H9 (cell line): ENCODE measurements around the gene SMIM32. TPM values are rescaled to one million over a fixed set of nuclear protein-coding genes. Genes with fewer than 3 reads are reported as not detected.

ENCODE experiments used
- DNase-seq: peaks from one replicate; pipeline ENCODE4 v3.0.0-alpha.2; 2017
- H2AFZ ChIP-seq: one replicate; pipeline ENCODE4 v1.6.1; 2013; ENCODE audit warnings: mild to moderate bottlenecking, low read length, control low read depth, moderate library complexity
- H2AK5ac ChIP-seq: 2 replicates; pipeline ENCODE4 v1.6.1; 2013; ENCODE audit warnings: low read length, control low read depth, mixed read lengths; ENCODE audit not compliant: insufficient read length
- H2BK120ac ChIP-seq: one replicate; pipeline ENCODE4 v1.6.1; 2013; ENCODE audit warnings: low read depth, mild to moderate bottlenecking, low read length, control low read depth, inconsistent platforms; ENCODE audit not compliant: poor library complexity, severe bottlenecking
- H2BK12ac ChIP-seq: 2 replicates; pipeline ENCODE4 v1.6.1; 2013; ENCODE audit warnings: low read length, control low read depth, mixed read lengths, low read depth; ENCODE audit not compliant: insufficient read length
- H2BK15ac ChIP-seq: 2 replicates; pipeline ENCODE4 v1.6.1; 2013; ENCODE audit warnings: low read depth, low read length, control low read depth
- H2BK20ac ChIP-seq: one replicate; pipeline ENCODE4 v1.6.1; 2013; ENCODE audit warnings: low read depth, mild to moderate bottlenecking, low read length, control low read depth, inconsistent platforms; ENCODE audit not compliant: poor library complexity, severe bottlenecking
- H2BK5ac ChIP-seq: 2 replicates; pipeline ENCODE4 v1.6.1; 2013; ENCODE audit warnings: low read length, control low read depth, mixed read lengths; ENCODE audit not compliant: insufficient read length
- H3K14ac ChIP-seq: 2 replicates; pipeline ENCODE4 v1.6.1; 2013; ENCODE audit warnings: low read length, control low read depth; ENCODE audit not compliant: insufficient read depth
- H3K18ac ChIP-seq: 2 replicates; pipeline ENCODE4 v1.6.1; 2013; ENCODE audit warnings: low read depth, mild to moderate bottlenecking, mixed read lengths, low read length, control low read depth; ENCODE audit not compliant: insufficient read length
- H3K23ac ChIP-seq: 2 replicates; pipeline ENCODE4 v1.6.1; 2013; ENCODE audit warnings: low read length, control low read depth, mixed read lengths, low read depth; ENCODE audit not compliant: insufficient read length
- H3K23me2 ChIP-seq: 2 replicates; pipeline ENCODE4 v1.6.1; 2013; ENCODE audit warnings: low read depth, mild to moderate bottlenecking, mixed read lengths, low read length, control low read depth; ENCODE audit not compliant: insufficient read length, poor library complexity, severe bottlenecking
- H3K27ac ChIP-seq: 2 replicates; pipeline ENCODE4 v1.5.1; 2013; ENCODE audit warnings: low read length, control low read depth, mixed read lengths, low read depth; ENCODE audit not compliant: insufficient read length
- H3K27me3 ChIP-seq: 2 replicates; pipeline ENCODE4 v1.6.1; 2013; ENCODE audit warnings: low read length, control low read depth, inconsistent platforms; ENCODE audit not compliant: insufficient read depth
- H3K4ac ChIP-seq: 2 replicates; pipeline ENCODE4 v1.6.1; 2013; ENCODE audit warnings: low read depth, mild to moderate bottlenecking, control low read depth, inconsistent platforms, low read length, moderate library complexity
- H3K4me1 ChIP-seq: 2 replicates; pipeline ENCODE4 v1.6.1; 2013; ENCODE audit warnings: low read length, control low read depth, inconsistent platforms; ENCODE audit not compliant: insufficient read depth
- H3K4me2 ChIP-seq: 2 replicates; pipeline ENCODE4 v1.6.1; 2013; ENCODE audit warnings: low read length, control low read depth, mixed read lengths; ENCODE audit not compliant: insufficient read length, insufficient read depth
- H3K56ac ChIP-seq: 2 replicates; pipeline ENCODE4 v1.6.1; 2013; ENCODE audit warnings: low read depth, mild to moderate bottlenecking, mixed read lengths, low read length, control low read depth; ENCODE audit not compliant: insufficient read length
- H3K79me1 ChIP-seq: 2 replicates; pipeline ENCODE4 v1.6.1; 2013; ENCODE audit warnings: low read depth, mild to moderate bottlenecking, moderate library complexity, low read length, control low read depth, inconsistent platforms; ENCODE audit not compliant: insufficient read depth, poor library complexity, severe bottlenecking
- H3K79me2 ChIP-seq: 2 replicates; pipeline ENCODE4 v1.6.1; 2013; ENCODE audit warnings: low read length, control low read depth, inconsistent platforms; ENCODE audit not compliant: insufficient read depth
- H3K9ac ChIP-seq: 2 replicates; pipeline ENCODE4 v1.6.1; 2013; ENCODE audit warnings: low read length, control low read depth, mixed read lengths; ENCODE audit not compliant: insufficient read length; ENCODE audit errors: extremely low read depth
- H3K9me3 ChIP-seq: one replicate; pipeline ENCODE4 v1.6.1; 2013; ENCODE audit warnings: low read depth, low read length, inconsistent platforms; ENCODE audit not compliant: control insufficient read depth
- H3T11ph ChIP-seq: one replicate; pipeline ENCODE4 v1.6.1; 2013; ENCODE audit warnings: mild to moderate bottlenecking, low read length, control low read depth, inconsistent platforms
- H4K20me1 ChIP-seq: one replicate; pipeline ENCODE4 v1.6.1; 2013; ENCODE audit not compliant: control insufficient read depth, insufficient read length, insufficient read depth
- H4K5ac ChIP-seq: 2 replicates; pipeline ENCODE4 v1.6.1; 2013; ENCODE audit warnings: low read depth, mild to moderate bottlenecking, mixed read lengths, low read length, control low read depth; ENCODE audit not compliant: insufficient read length
- H4K8ac ChIP-seq: replicated peaks from 2 replicates; pipeline ENCODE4 v1.6.1; 2013; ENCODE audit warnings: low read length, control low read depth, mixed read lengths, low read depth; ENCODE audit not compliant: insufficient read length
- H4K91ac ChIP-seq: 2 replicates; pipeline ENCODE4 v1.6.1; 2013; ENCODE audit warnings: low read depth, mild to moderate bottlenecking, moderate library complexity, mixed read lengths, low read length, control low read depth; ENCODE audit not compliant: insufficient read length
- H3K27ac Mint-ChIP-seq, 3 experiments: 2 replicates in 2 of 3; 3 replicates in 1 of 3; pipeline ENCODE4 v1.8.0; 2020 to 2021; ENCODE audit warnings: mixed read lengths in 3 of 3, mild to moderate bottlenecking in 1 of 3, moderate library complexity in 1 of 3
- H3K27me3 Mint-ChIP-seq: 2 replicates; pipeline ENCODE4 v1.8.0; 2021; ENCODE audit warnings: low read depth, mild to moderate bottlenecking, moderate library complexity, mixed read lengths
- H3K36me3 Mint-ChIP-seq, 3 experiments: 2 replicates in 2 of 3; 3 replicates in 1 of 3; pipeline ENCODE4 v1.8.0; 2020 to 2021; ENCODE audit warnings: low read depth in 3 of 3, mixed read lengths in 3 of 3; ENCODE audit not compliant: insufficient read depth in 1 of 3
- H3K4me1 Mint-ChIP-seq, 2 experiments: 2 replicates each; pipeline ENCODE4 v1.8.0; 2020; ENCODE audit warnings: mixed read lengths in 2 of 2
- H3K4me3 Mint-ChIP-seq, 2 experiments: 2 replicates in 1 of 2; 3 replicates in 1 of 2; pipeline ENCODE4 v1.8.0; 2020 to 2021; ENCODE audit warnings: mild to moderate bottlenecking in 2 of 2, mixed read lengths in 2 of 2, moderate library complexity in 1 of 2
- H3K9me3 Mint-ChIP-seq, 2 experiments: 2 replicates in 1 of 2; 3 replicates in 1 of 2; pipeline ENCODE4 v1.8.0; 2020; ENCODE audit warnings: mild to moderate bottlenecking in 2 of 2, mixed read lengths in 2 of 2, moderate library complexity in 1 of 2
- WGBS: extraction: QIAGEN DNeasy Blood & Tissue Kit; methylation state at CpG from one replicate; pipeline ENCODE4 v1.1.7; 2013; ENCODE audit warnings: missing lambda C conversion rate, low lambda C conversion rate, mixed read lengths; ENCODE audit not compliant: insufficient read length; ENCODE audit errors: extremely low coverage; 5-methylcytosine and 5-hydroxymethylcytosine counted together
- long read RNA-seq: library from polyadenylated mRNA; unstranded; transcript quantifications from one replicate; pipeline ENCODE4 v2.0.0, GENCODE V29; 2020
- total RNA-seq: library from RNA; stranded (reverse); gene quantifications from 2 replicates; pipeline ENCODE4 v1.2.1, GENCODE V29; 2021
- TF ChIP-seq, protein P1 (sequence below): fragments of 200-600 bp; sonication (generic); conservative IDR thresholded peaks from 3 replicates; pipeline ENCODE4 v1.8.0; 2021; ENCODE audit warnings: antibody characterized with exemption, mild to moderate bottlenecking

SMIM32 gene
- 0.13 TPM in 1 of 2 replicates, not detected in the other for total RNA-seq
- long read RNA-seq, partial matches to known transcripts: 0 of 1 reads
- long read RNA-seq, other reads (novel, unspliced or antisense): 0 of 1 reads

GRCh38 chr5:136192526-136193321 lies at the start of gene SMIM32:
SMIM32 (minus strand) TSS chr5:136193162; CDS start chr5:136192524, 638 bp downstream.
- no peak within 1 kb of the TSS for H2BK5ac ChIP-seq
- H3K27me3 ChIP-seq: peaks cover 59% of the 10 kb centered on the region
- no peak within 1 kb of the TSS for H2BK12ac ChIP-seq
- H3K4me2 ChIP-seq: peak within 1 kb of the TSS; percentile 69
- peaks cover 16 to 23% of the 10 kb centered on the region in 2 experiments for H3K4me1 Mint-ChIP-seq
- no peak within 1 kb of the TSS for H3K18ac ChIP-seq
- no peak within 1 kb of the TSS for H2BK120ac ChIP-seq
- H3K79me1 ChIP-seq: no peaks in the 10 kb centered on the region
- no peak within 1 kb of the TSS for H3K27ac Mint-ChIP-seq
- H2AK5ac ChIP-seq: no peak within 1 kb of the TSS
- H3K14ac ChIP-seq: peak within 1 kb of the TSS; percentile 9; the same call in 1 of the 2 replicates
- peak within 1 kb of the TSS; percentile 62 to 84 for H3K4me3 Mint-ChIP-seq
- peak; percentile 65 for DNase-seq
- H3K56ac ChIP-seq: no peak within 1 kb of the TSS
- H3K79me2 ChIP-seq: no peaks in the 10 kb centered on the region
- H2AFZ ChIP-seq: no peak within 1 kb of the TSS
- no peaks in the 10 kb centered on the region for H3K9me3 ChIP-seq
- no peak within 1 kb of the TSS for H3T11ph ChIP-seq
- H3K36me3 Mint-ChIP-seq: peaks cover 3 to 14% (median 5%) of the 10 kb centered on the region in 3 experiments; a peak in 4 of 7 replicates
- H3K9me3 Mint-ChIP-seq: no peaks in the 10 kb centered on the region
- no peak within 1 kb of the TSS for H2BK20ac ChIP-seq
- WGBS: no CpG with 5 or more reads among the region's 81 CpGs
- H4K91ac ChIP-seq: no peak within 1 kb of the TSS
- H2BK15ac ChIP-seq: no peak within 1 kb of the TSS
- H3K4ac ChIP-seq: no peak within 1 kb of the TSS
- H4K20me1 ChIP-seq: no peaks in the 10 kb centered on the region
- H3K27ac ChIP-seq: no peak within 1 kb of the TSS
- no peaks in the 10 kb centered on the region for H3K4me1 ChIP-seq
- peaks cover 16% of the 10 kb centered on the region for H3K23me2 ChIP-seq
- no peak within 1 kb of the TSS for H4K8ac ChIP-seq
- TF ChIP-seq, protein P1, sequence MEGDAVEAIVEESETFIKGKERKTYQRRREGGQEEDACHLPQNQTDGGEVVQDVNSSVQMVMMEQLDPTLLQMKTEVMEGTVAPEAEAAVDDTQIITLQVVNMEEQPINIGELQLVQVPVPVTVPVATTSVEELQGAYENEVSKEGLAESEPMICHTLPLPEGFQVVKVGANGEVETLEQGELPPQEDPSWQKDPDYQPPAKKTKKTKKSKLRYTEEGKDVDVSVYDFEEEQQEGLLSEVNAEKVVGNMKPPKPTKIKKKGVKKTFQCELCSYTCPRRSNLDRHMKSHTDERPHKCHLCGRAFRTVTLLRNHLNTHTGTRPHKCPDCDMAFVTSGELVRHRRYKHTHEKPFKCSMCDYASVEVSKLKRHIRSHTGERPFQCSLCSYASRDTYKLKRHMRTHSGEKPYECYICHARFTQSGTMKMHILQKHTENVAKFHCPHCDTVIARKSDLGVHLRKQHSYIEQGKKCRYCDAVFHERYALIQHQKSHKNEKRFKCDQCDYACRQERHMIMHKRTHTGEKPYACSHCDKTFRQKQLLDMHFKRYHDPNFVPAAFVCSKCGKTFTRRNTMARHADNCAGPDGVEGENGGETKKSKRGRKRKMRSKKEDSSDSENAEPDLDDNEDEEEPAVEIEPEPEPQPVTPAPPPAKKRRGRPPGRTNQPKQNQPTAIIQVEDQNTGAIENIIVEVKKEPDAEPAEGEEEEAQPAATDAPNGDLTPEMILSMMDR: no peak; the same call in 2 of the 3 replicates
- no peak within 1 kb of the TSS for H3K23ac ChIP-seq
- no peak within 1 kb of the TSS for H4K5ac ChIP-seq
- no peak within 1 kb of the TSS for H3K9ac ChIP-seq
- peaks cover 94% of the 10 kb centered on the region for H3K27me3 Mint-ChIP-seq
